ENCODE results near the gene AKR1A1. TPM values are rescaled to one million over a fixed set of nuclear protein-coding genes. Genes with fewer than 3 reads are reported as not detected.
A peak's percentile ranks its signal among the peaks of the same experiment; 100 is the strongest.

AKR1A1 gene
- total and polyA plus RNA-seq, 2 of the 8 experiments (the other 6 are each of a cell fraction or from before 2014, with no cell fraction given) = 344 to 435 TPM

DNA sequence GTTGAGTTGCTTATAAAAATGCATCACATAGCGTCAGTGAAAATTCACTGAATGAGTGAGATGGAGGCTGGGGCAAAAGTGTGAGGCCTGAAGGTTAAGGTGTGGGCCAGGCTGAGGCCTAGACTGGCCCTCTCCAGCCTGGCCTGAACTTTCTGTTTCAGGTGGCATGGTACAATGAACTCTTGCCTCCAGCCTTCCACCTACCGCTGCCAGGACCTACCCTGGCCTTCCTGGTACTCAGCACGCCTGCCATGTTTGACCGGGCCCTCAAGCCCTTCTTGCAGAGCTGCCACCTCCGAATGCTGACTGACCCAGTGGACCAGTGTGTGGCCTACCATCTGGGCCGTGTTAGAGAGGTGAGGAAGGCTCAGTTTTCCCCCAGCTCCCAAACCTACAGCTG lies 43.4 kb upstream of the AKR1A1 start:
- H3K23ac ChIP-seq (ENCODE audit: insufficient read length) = no peak overlapping the region
- H3K79me2 ChIP-seq (ENCODE audit: control insufficient read depth in 1 of 2, insufficient read depth in 2 of 2, low read length in 2 of 2) = no peaks in the 10 kb centered on the region
- no peaks in the 10 kb centered on the region; the same call in 1 of the 2 replicates for H3K23me2 ChIP-seq (ENCODE audit: low read depth, low read length)
- no peak overlapping the region for H3K18ac ChIP-seq (ENCODE audit: extremely low read depth, low read length)
- ChIA-PET POLR2A (ENCODE audit: partially characterized antibody) (interaction anchor here (0.6 to 16.2 kb wide), 13 partner anchors 12 to 1076 kb away, joined by 3 to 429 read pairs (median 4); partner anchors contain the start of genes AKR1A1, MUTYH, NASP and PRDX1), CTCF (ENCODE audit: partially characterized antibody) (interaction anchor here (0.6 to 8.4 kb wide), 5 partner anchors 12 to 466 kb away, joined by 3 to 133 read pairs (median 3); no protein-coding TSS in a partner anchor)
- no peak overlapping the region for H3K4ac ChIP-seq (replicated peaks; ENCODE audit: insufficient read length, low read depth, low read length)
- FAIRE-seq (no peak), DNase-seq (ENCODE audit: low read depth in 1 of 2, low spot score in 2 of 2) (no peak)
- no peak overlapping the region for H2BK15ac ChIP-seq (ENCODE audit: low read length)
- no peak overlapping the region for H2BK5ac ChIP-seq (ENCODE audit: low read depth, low read length)
- H3K56ac ChIP-seq (replicated peaks; ENCODE audit: insufficient read length, low read depth, low read length) = no peak overlapping the region
- no peaks in the 10 kb centered on the region for H3K9me3 ChIP-seq (ENCODE audit: insufficient read depth in 2 of 2, low read depth in 1 of 2, low read length in 1 of 2)
- H3K27me3 ChIP-seq (replicated peaks in 1 of 4; ENCODE audit: control insufficient read depth in 3 of 4, extremely low read depth in 1 of 4, insufficient read depth in 3 of 4, low read length in 3 of 4) = no peaks in the 10 kb centered on the region
- TF ChIP-seq POLR2A (IDR thresholded peaks at IDR 0.05; ENCODE audit: control extremely low read depth in 1 of 2, low read depth in 2 of 2, low read length in 2 of 2) (peak; percentile 2 to 44; a peak in 2 of 3 replicates), TCF12 (IDR thresholded peaks at IDR 0.05; ENCODE audit: low read depth, low read length) (no peak), RAD21 (IDR thresholded peaks at IDR 0.05 in 1 of 2, conservative IDR thresholded peaks at IDR 0.05 in 1 of 2; ENCODE audit: low read depth in 2 of 2, low read length in 2 of 2) (no peak)
- H3K36me3 ChIP-seq (ENCODE audit: control insufficient read depth in 2 of 4, insufficient read depth in 4 of 4, low read length in 3 of 4) = peaks cover 13 to 36% (median 27%) of the 10 kb centered on the region in 4 experiments
- no peak overlapping the region for H3K14ac ChIP-seq (ENCODE audit: insufficient read length)
- no peak overlapping the region for H4K8ac ChIP-seq (ENCODE audit: extremely low read depth, insufficient read depth, low read length)
- H3K27ac ChIP-seq (ENCODE audit: low read depth, low read length) = no peak overlapping the region
- 94% methylated on average over 6 of the region's 6 CpGs; no CpG with 5 or more reads in 1 of the 2 experiments for WGBS, 2 experiments (ENCODE audit: extremely low coverage in 1 of 2, insufficient coverage in 1 of 2, insufficient read length in 1 of 2, insufficient replicate concordance in 2 of 2, low coverage in 1 of 2, low lambda C conversion rate in 2 of 2, missing lambda C conversion rate in 1 of 2)
- peaks cover 10 to 14% of the 10 kb centered on the region in 2 experiments for H4K20me1 ChIP-seq (replicated peaks in 1 of 2; ENCODE audit: control insufficient read depth in 1 of 2, insufficient read depth in 2 of 2, low read length in 2 of 2)
- H3K4me1 ChIP-seq (replicated peaks in 1 of 4; ENCODE audit: control insufficient read depth in 3 of 4, insufficient read depth in 4 of 4, low read length in 3 of 4) = no peaks in the 10 kb centered on the region
- no peak overlapping the region for H2BK12ac ChIP-seq (ENCODE audit: low read depth, low read length)
- no peak overlapping the region for H2AFZ ChIP-seq (ENCODE audit: low read length)
- no peak overlapping the region for H2BK20ac ChIP-seq (ENCODE audit: low read length)
- no peak overlapping the region for H4K5ac ChIP-seq (ENCODE audit: insufficient read length, low read depth, low read length)
- H3K9ac ChIP-seq (replicated peaks in 1 of 4; ENCODE audit: extremely low read depth in 1 of 4, low read depth in 3 of 4, low read length in 3 of 4) = no peak overlapping the region
- H3K4me3 ChIP-seq (ENCODE audit: extremely low read depth in 1 of 4, insufficient read depth in 2 of 4, low read depth in 3 of 4, low read length in 4 of 4) = no peak overlapping the region
- no peak overlapping the region for H3K4me2 ChIP-seq (ENCODE audit: insufficient read depth in 1 of 2, low read depth in 2 of 2, low read length in 2 of 2)
- H4K91ac ChIP-seq (replicated peaks; ENCODE audit: insufficient read length, low read length) = no peak overlapping the region
- H3K79me1 ChIP-seq (ENCODE audit: low read depth, low read length) = no peaks in the 10 kb centered on the region
- no peak overlapping the region for H2AK5ac ChIP-seq (ENCODE audit: low read depth, low read length)
- H2BK120ac ChIP-seq (replicated peaks; ENCODE audit: low read depth, low read length) = no peak overlapping the region
